Sigmoid colon (tissue), 4 donors: ENCODE results near the gene PARG.
"Not testable (repeated sequence)": the region's sequence is repeated elsewhere in the genome, so short reads cannot be mapped to it uniquely, and the experiment has no call there.

ENCODE experiments used
- CTCF ChIP-seq, 4 experiments: fragments of 450-650 bp in 3 of 4; fragments of 200-600 bp in 1 of 4; IDR thresholded peaks; one replicate each; pipeline ENCODE4 v1.5.1; 2016 to 2019; ENCODE audit warnings: antibody characterized with exemption in 4 of 4, mild to moderate bottlenecking in 3 of 4, moderate library complexity in 2 of 4
- POLR2A ChIP-seq, 2 donors: fragments of 450-650 bp; IDR thresholded peaks; one replicate each; pipeline ENCODE4 v1.6.1; 2016; ENCODE audit warnings: antibody characterized with exemption in 2 of 2, mild to moderate bottlenecking in 2 of 2, moderate library complexity in 2 of 2
- POLR2AphosphoS5 ChIP-seq, 4 donors: sonication (generic); formaldehyde crosslinking; IDR thresholded peaks; one replicate each; pipeline ENCODE4 v1.6.1; 2017; ENCODE audit warnings: antibody characterized with exemption in 4 of 4

GRCh38 chr10:49923572-49923971 is 18.3 kb downstream of the PARG start:
- not testable (repeated sequence) for TF ChIP-seq CTCF, POLR2A, POLR2AphosphoS5 (IDR thresholded peaks at IDR 0.05)
